GM20431 (cell line): ENCODE results near the gene LOXL4.

ENCODE experiments used
- in situ Hi-C: fragments of 300-500 bp; cut with MseI, MboI; formaldehyde crosslinking; loops from one replicate; pipeline ENCODE4 v1.15.0; 2020; ENCODE audit warnings: low sequenced_read_pairs; ENCODE audit not compliant: unreplicated experiment

LOXL4 gene

GRCh38 chr10:98208925-98209324 is 59.1 kb downstream of the LOXL4 start:
- in situ Hi-C loops = no loop called here

- in situ Hi-C loops = no loop called here
Measured at GRCh38 chr10:98205351-98205750, 62.6 kb downstream of the LOXL4 start.

- in situ Hi-C loops = no loop called here
Measured at GRCh38 chr10:98202378-98202777, 65.6 kb downstream of the LOXL4 start.

GRCh38 chr10:98201760-98202159 is 66.2 kb downstream of the LOXL4 start:
- in situ Hi-C loops = no loop called here
